T-helper 1 cell (primary cell): Measurements from ENCODE around the gene POLE4.

ENCODE experiments used
- DNase-seq, 5 donors: peaks; one replicate each; pipeline ENCODE4 v3.0.0-alpha.2; 2012 to 2020

POLE4 gene

DNA sequence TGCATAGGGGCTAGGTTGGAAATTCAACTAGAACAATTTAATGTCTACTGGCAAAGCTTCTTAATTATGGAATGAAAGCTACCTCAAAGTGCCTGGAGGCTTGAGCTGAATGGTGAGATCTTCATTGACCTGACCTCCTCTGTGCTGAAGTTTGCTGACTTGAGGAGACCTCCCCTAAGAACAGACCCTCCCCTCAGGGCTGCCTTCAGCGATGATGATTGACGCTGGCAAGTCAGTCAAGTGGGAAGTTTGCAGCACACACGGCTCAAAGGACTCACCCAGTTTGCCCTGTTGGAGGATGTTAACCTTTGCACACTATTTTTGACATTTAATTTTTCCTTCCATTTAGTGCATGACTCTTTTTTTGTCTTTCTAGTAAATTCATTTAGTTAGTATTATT lies 17.2 kb upstream of the POLE4 start:
- DNase-seq: no peak

GRCh38 chr2:74942263-74942662 lies 16.2 kb upstream of the POLE4 start:
- no peak for DNase-seq

DNA sequence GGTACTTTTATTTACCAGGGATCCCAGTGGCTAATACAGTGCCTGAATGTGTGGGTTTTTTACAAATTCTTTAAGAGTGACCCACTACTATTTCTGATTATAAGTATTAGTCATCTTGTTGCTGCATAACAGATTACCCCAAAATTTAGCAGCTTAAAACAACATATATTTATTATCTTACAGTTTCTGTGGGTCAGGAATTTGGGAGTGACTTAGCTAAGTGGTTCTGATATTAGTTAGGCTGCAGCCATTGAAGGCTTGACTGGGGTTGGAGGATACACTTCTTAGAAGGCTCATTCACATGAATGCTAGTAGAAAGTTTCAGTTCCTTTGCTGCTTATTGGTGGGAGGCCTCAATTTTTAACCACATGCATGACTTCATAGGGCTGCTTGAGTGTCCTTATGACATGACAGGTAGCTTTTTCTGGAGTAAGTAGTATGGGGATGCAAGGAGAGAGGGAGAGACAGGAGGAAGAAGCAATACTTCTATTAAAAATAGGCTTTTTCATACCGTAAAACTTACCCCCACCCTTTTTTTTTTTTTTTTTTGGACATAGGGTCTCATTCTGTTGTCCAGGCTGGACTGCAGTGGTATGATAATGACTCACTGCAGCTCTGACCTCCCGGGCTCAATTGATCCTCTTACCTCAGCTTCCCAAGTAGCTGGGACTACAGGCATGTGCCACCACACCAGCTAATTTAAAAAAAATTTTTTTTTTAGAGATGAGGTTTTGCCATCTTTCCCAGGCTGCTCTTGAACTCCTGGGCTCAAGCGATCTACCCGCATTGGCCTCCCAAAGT lies 13.3 kb upstream of the POLE4 start:
- DNase-seq: peak in 1 of 5 donors; percentile 77

DNA sequence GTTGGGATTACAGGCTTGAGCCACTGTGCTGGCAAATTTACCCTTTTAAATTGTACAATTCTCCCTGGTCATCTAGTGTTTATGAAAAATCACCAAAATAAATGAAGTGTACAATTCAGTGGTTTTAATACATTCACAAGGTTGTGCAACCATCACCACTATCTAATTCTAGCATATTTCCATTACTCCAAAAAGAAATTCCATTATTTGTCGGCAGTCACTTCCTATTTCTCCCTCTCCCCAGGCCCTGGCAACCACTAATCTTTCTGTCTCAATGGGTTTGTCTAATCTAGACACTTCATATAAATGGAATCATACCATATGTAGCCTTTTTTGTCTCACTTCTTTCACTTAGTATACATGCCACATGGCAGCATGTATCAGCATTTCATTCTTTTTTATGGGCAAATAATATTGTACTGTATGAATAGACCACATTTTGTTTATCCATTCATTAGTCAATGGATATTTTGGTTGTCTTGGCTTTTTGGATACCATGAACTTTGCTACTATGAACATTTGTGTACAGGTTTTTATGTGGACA lies 12.6 kb upstream of the POLE4 start:
- no peak for DNase-seq

DNA sequence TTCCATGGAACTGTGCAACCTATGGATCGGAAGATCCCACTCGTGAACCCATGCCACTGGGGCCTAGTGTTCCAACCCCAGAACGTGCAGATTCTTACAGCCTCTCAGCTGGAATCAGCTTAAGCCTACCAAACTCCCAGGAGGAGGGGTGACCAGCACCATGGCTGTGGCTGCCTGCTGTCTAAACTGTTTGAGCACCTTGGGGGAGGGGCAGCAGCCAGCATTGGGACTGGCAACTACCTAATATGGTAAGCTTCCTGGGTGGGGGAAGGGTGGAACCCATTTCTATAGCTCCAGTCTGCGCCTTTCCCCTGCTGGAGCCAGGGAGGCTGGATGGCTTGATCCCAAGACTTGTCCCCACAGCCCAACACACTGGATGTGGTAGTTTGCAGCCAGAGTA lies 10.7 kb upstream of the POLE4 start:
- DNase-seq: no peak

- DNase-seq: no peak
Observed at GRCh38 chr2:74948779-74949178, 9.7 kb upstream of the POLE4 start.

DNA sequence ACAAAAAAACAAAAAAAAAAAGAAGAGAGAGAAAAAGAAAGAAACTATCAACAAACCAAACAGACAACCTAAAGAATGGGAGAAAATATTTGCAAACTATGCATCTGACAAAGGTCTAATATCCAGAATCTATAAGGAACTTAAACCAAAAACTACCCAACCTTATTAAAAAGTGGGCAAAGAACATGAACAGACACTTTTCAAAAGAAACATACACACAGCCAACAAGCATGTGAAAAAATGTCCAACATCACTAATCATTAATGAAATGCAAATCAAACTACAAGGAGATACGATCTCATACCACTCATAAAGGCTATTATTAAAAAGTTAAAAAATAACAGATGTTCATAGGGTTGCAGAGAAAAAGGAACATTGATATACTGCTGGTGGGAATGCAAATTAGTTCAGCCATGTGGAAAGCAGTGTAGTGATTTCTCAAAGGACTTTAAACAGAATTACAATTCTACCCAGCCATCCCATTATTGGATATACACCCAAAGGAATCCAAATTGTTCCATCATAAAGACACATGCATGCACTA lies 7.2 kb upstream of the POLE4 start:
- DNase-seq: no peak

DNA sequence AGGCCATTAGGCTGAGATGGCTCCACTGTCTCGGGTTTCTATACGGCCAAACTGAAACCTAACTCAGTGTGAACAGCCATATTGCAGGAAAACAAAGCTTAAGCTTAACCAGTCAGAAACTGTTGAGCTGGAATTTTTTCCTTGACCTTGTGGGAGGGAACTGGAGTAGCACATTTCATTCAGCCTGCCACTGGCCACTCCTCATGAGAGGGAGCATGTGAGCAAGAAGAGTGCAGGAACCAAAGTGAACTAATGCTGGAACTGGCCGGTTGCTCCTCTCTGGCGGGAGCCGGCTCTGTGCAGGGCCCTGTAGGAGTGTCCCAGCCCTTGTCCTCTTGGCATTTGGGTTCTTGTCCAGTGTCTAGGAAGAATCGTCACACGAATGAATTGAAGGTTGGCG lies 5.9 kb upstream of the POLE4 start:
- no peak for DNase-seq

DNA sequence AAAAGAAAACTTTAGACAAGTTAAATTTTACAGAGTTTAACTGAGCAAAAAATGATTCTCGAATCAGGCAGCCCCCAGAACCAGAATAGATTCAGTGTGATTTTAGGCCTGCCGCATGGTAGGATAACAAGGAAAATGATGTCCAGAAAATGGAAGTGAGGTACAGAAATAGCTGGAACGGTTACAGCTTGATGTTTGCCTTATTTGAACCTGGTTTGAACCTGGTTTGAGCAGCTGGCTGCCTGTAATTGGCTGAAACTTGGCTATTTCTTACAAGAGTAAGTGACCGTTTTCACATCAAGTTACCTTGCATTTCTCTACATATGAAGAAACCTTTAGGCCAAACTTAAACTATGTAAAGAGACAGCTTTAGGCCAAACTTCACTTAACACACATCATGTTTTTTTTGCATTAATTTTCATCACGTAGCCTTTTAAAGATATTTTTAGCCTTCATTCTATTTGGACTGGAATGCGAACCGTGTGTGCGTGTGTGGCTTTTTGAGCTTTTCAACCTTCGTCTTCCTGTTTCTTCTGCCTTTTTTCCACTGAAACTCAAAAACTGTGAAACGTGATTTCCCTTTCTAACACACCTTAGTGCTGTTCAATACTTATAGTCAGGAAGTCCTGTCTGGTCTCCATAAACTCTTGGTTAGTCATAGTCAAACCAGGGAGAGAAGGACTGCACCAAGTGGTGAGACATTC lies 4.5 kb upstream of the POLE4 start:
- DNase-seq: peak in 1 of 5 donors; percentile 22

DNA sequence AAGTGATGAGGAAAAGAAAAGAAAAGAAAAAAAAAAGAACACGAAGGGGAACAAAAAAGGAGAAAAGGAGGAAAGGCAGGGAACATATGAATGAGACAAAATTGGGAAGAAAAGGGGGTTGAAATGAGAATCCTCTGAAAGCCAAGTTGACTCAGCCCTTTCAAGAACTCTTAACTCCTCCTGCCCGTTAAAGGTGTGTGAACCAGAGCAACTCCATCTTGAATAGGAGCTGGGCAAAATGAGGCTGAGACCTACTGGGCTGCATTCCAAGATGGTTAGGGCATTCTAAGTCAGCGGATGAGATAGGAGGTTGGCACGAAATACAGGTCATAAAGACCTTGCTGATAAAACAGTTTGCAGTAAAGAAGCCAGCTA lies 4.0 kb upstream of the POLE4 start:
- DNase-seq: no peak

DNA sequence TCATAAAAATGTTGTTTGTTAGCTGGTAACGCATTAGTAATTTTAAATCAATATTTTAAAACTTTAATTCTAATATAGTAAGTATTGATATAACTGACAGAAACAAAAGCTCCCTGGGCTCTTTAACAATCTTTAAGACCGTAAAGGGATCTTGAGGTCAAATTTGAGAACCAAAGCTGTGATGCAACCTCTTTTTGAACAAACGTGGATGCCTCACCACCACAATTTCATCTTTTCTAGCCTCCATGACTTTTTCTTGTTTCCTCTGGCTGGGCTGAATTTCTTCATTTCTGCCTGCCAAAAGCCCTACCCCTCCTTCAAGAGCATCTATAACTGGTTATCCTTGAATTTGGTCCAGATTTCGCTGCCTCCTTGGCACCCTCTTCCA lies 563 bp upstream of the POLE4 start:
- DNase-seq: no peak

GRCh38 chr2:74959106-74959751 lies 786 bp downstream of the POLE4 start:
- peak in 2 of 5 donors; percentile 8 to 28 for DNase-seq

DNA sequence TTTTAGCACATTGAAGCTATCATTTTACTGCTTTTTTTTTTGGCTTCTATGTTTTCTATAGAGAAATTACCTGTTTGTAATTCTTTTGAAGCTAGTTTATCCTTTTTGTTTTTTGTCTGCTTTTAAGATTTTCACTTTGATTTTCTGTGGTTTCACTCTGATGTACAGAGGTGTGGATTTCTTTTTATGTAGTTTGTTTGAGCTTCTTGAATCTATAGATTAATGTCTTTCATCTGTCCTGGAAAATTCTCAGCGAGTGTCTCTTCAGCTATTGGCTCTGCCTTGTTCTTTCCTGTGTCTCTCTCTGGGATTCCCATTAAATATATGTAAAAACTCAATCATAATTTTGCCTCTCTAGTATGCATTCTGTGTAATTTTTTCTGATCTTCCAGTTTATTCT lies 8.4 kb downstream of the POLE4 start:
- no peak for DNase-seq

GRCh38 chr2:74975016-74975415 lies 16.6 kb downstream of the POLE4 start:
- DNase-seq: no peak

GRCh38 chr2:74979844-74980243 lies 21.4 kb downstream of the POLE4 start:
- DNase-seq: no peak

- no peak for DNase-seq
Observed at GRCh38 chr2:74982577-74982976, 24.1 kb downstream of the POLE4 start.

DNA sequence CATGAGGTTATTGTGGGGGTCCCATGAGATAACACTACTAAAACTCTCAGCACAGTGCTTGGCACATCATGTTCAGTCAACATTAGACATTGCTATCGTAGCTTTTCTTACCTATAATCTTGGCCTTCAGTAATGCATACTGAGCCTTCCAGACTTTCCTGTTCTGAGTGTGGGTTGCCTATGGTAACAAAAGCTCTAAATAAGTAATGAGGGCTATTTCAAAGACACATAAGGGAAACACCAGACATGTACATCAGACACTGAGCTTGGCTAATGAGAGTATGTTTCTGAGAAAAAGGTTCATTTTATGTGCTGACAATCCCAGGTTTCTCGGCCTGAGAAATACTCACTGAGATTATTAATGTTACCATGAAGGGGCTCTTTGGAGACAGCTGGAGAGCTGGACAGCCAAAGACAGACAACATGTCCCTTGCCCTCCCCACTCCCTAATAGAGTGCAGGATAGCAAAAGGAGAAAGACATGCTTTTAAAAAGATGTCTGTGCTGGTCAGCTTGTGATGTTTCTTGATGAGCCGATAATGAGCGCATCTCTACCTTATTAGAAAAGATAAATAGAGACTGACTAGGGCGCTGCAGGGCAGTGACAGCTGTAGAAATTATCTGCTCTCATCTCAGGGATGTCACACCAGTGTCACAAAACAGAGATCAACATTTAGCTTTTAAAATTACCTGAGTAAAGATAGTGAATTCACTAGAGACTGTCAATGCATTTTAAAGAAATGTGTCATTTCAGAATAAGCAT lies 25.4 kb downstream of the POLE4 start:
- no peak for DNase-seq

- no peak for DNase-seq
Observed at GRCh38 chr2:74984947-74985637, 26.6 kb downstream of the POLE4 start.

GRCh38 chr2:74985978-74986609 lies 27.7 kb downstream of the POLE4 start:
- no peak for DNase-seq

DNA sequence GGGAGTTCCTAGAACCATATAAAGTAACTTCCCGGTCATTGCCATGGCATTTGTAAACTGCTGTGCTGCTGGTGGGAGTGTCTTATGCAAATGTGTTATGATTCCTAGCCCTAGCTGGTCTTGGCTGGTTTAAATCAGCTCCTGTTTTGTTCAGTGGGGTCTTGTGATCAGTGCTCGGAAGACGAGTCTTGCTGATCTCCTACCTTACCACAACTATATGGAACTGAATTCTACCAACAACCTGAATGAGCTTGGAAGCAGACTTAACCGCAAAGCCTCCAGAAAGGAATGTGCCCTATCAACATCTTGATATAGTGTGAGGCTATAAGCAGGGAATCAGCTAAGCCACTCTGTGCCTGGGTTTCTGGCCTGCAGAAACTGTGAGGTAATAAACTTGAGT lies 33.5 kb downstream of the POLE4 start:
- no peak for DNase-seq

DNA sequence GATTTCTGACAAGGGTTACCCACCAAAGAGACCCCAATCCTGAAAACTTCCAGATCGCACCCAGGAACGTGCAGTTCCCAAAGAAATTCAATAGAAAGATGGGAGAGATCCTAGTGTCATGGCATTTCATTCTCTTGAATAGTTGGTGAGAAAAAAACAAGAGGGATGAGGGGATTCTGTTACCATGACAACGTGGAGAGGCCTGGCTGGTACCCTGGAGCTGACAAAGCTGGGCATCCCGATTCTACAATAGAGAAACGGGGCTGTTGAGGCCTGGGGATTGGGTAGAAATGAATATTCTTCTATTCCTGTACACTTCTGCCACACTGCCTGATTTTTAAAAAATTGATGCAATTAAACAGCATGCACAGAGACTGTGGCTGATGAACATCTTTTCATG lies 41.0 kb downstream of the POLE4 start:
- no peak for DNase-seq

- no peak for DNase-seq
Observed at GRCh38 chr2:75002007-75002406, 43.6 kb downstream of the POLE4 start.
